Right lobe of liver (tissue), 6 donors: ENCODE measurements around the gene TERC. TPM values are rescaled to one million over a fixed set of nuclear protein-coding genes. Genes with fewer than 3 reads are reported as not detected.
A peak's percentile ranks its signal among the peaks of the same experiment; 100 is the strongest.

ENCODE experiments used
- ATAC-seq, 4 donors: fragments of 200-7000 bp; cut with Tn5 transposase; one replicate each; pipeline ENCODE4 v1.9.1; 2020; ENCODE audit warnings: mild to moderate bottlenecking in 4 of 4, moderate library complexity in 4 of 4
- DNase-seq, 3 donors: peaks; one replicate each; pipeline ENCODE4 v3.0.0-alpha.2; 2020
- H3K27ac ChIP-seq, 3 donors: fragments of 200-600 bp; one replicate each; pipeline ENCODE4 v1.8.0; 2022
- H3K27me3 ChIP-seq, 2 donors: fragments of 200-600 bp; one replicate each; pipeline ENCODE4 v1.8.0; 2022
- H3K36me3 ChIP-seq, 4 donors: fragments of 200-600 bp; sonication (generic) in 1 of 4; one replicate each; pipeline versions ENCODE4 v1.5.1 to v1.8.0; 2017 to 2022; ENCODE audit warnings: control low read depth in 1 of 4
- H3K4me1 ChIP-seq, 4 donors: fragments of 200-600 bp; sonication (generic) in 1 of 4; one replicate each; pipeline versions ENCODE4 v1.5.1 to v1.8.0; 2017 to 2022; ENCODE audit warnings: control low read depth in 1 of 4
- H3K4me3 ChIP-seq, 3 donors: fragments of 200-600 bp; one replicate each; pipeline ENCODE4 v1.8.0; 2022
- H3K9me3 ChIP-seq, 4 donors: fragments of 200-600 bp; sonication (generic) in 1 of 4; one replicate each; pipeline versions ENCODE4 v1.5.1 to v1.8.0; 2017 to 2022; ENCODE audit warnings: control low read depth in 1 of 4
- CTCF ChIP-seq, 4 donors: fragments of 200-600 bp in 3 of 4; fragments of 450-650 bp in 1 of 4; IDR thresholded peaks; one replicate each; pipeline versions ENCODE4 v1.5.1 to v1.8.0; 2016 to 2022; ENCODE audit warnings: antibody characterized with exemption in 4 of 4, mild to moderate bottlenecking in 2 of 4
- POLR2A ChIP-seq: fragments of 450-650 bp; IDR thresholded peaks from one replicate; pipeline ENCODE4 v1.6.1; 2017; ENCODE audit warnings: antibody characterized with exemption, mild to moderate bottlenecking
- WGBS: methylation state at CpG from one replicate; pipeline ENCODE4 v1.1.6; 2018; ENCODE audit warnings: low coverage, low lambda C conversion rate; ENCODE audit not compliant: insufficient coverage; ENCODE audit errors: missing lambda C conversion rate; 5-methylcytosine and 5-hydroxymethylcytosine counted together
- intact Hi-C, 2 donors: fragments of 100-400 bp; cut with DNase I; formaldehyde crosslinking; loops; one replicate each; pipeline versions ENCODE4 v1.11.2 to v1.14.1; 2022
- long read RNA-seq: library from polyadenylated mRNA; unstranded; transcript quantifications from one replicate; pipeline ENCODE4 v2.0.0, GENCODE V29; 2019
- total RNA-seq, 6 experiments: library from RNA; depleted of rRNA in 2 of 6; stranded (reverse); fragments of >200 nt in 2 of 6; fragmentation: NEBNext Ultra II Directional in 3 of 6; extraction: Animal tissue kit (Norgen Biotek cat#: 25700) in 3 of 6; gene quantifications; one replicate each; pipeline versions ENCODE4 v1.1.0 to v1.2.4, GENCODE V29; 2016 to 2023
- donor health status: DM: no; HTN: yes; CAD: no.
- donor health status: DM: no; HTN: no; CAD: no.
- donor health status: DM: no; HTN: no; CAD: no.
- donor health status: DM: no; HTN: yes; CAD: no.
- donor health status: DM: no; HTN: yes; CAD: no.

Gene TERC
- total RNA-seq, result 100 to 1,000 TPM in 2 of 6 experiments, 1 to 10 TPM in 1, not detected in 3; 1.5 to 127 (median 119) TPM
- long read RNA-seq, result 0 reads

- ATAC-seq, result peak; percentile 88 to 95 (median 92)
- TF ChIP-seq POLR2A (peak; percentile 99), CTCF (IDR thresholded peaks at IDR 0.05) (no peak)
- Histone ChIP-seq H3K4me3 (peak within 1 kb of the TSS; percentile 67 to 90 (median 69)), H3K9me3 (no peaks in the 10 kb centered on the region), H3K27me3 (no peaks in the 10 kb centered on the region), H3K36me3 (no peaks in the 10 kb centered on the region), H3K4me1 (no peaks in the 10 kb centered on the region), H3K27ac (peak within 1 kb of the TSS; percentile 93 to 94 (median 93))
- peak; percentile 93 to 95 (median 95) for DNase-seq
- WGBS, result 9% methylated on average over 21 of the region's 42 CpGs
- intact Hi-C loops, result no loop called here
Measured at GRCh38 chr3:169764882-169765612, at the start of gene TERC. Gene TERC, minus strand, starts transcription at chr3:169765060.

GRCh38 chr3:169813757-169814517, 49.1 kb upstream of the TERC start:
- DNase-seq, result peak in 1 of 3 donors; percentile 29
- H3K9me3 ChIP-seq, result no peaks in the 10 kb centered on the region
- H3K27ac ChIP-seq, result no peak overlapping the region
- 55% methylated on average over 6 of the region's 27 CpGs for WGBS
- peaks cover 0 to 8% (median 0%) of the 10 kb centered on the region in 4 donors for H3K4me1 ChIP-seq
- peak overlapping the region; percentile 20 to 44 (median 27) for H3K4me3 ChIP-seq
- H3K36me3 ChIP-seq, result no peaks in the 10 kb centered on the region
- intact Hi-C loops, result no loop called here
- no peaks in the 10 kb centered on the region for H3K27me3 ChIP-seq
- TF ChIP-seq CTCF (IDR thresholded peaks at IDR 0.05), result peak in 3 of 4 donors; percentile 18 to 32 (median 25)
- no peak for TF ChIP-seq POLR2A
- ATAC-seq, result peak; percentile 34 to 47 (median 42)

GRCh38 chr3:169813278-169813677, 48.4 kb upstream of the TERC start:
- ATAC-seq (no peak), DNase-seq (no peak)
- TF ChIP-seq POLR2A, result no peak
- no peak for TF ChIP-seq CTCF (IDR thresholded peaks at IDR 0.05)
- Histone ChIP-seq H3K9me3 (no peaks in the 10 kb centered on the region), H3K27ac (no peak overlapping the region), H3K36me3 (no peaks in the 10 kb centered on the region), H3K27me3 (no peaks in the 10 kb centered on the region), H3K4me3 (peak overlapping the region; percentile 20 to 56 (median 44)), H3K4me1 (peaks cover 0 to 8% (median 0%) of the 10 kb centered on the region in 4 donors)
- intact Hi-C loops, result no loop called here
- 39% methylated on average over 8 of the region's 8 CpGs for WGBS

GRCh38 chr3:169812332-169813235, 47.7 kb upstream of the TERC start, which contains the start of the genes LRRC34 and LRRIQ4:
Gene LRRC34, minus strand, starts transcription at chr3:169812904. Its CDS starts 356 bp downstream, at chr3:169812548.
Gene LRRIQ4, plus strand, starts transcription at chr3:169812870. Its CDS starts 9,052 bp downstream, at chr3:169821922.
- peak within 1 kb of the TSS in 2 of 3 donors; percentile 20 to 55 for H3K27ac ChIP-seq
- WGBS, result 13% methylated on average over 11 of the region's 56 CpGs
- H3K9me3 ChIP-seq, result no peaks in the 10 kb centered on the region
- ATAC-seq, result peak; percentile 83 to 89 (median 88)
- peak within 1 kb of the TSS; percentile 32 to 56 (median 44) for H3K4me3 ChIP-seq
- TF ChIP-seq CTCF (IDR thresholded peaks at IDR 0.05), result no peak
- H3K4me1 ChIP-seq, result peaks cover 0 to 8% (median 0%) of the 10 kb centered on the region in 4 donors
- peak; percentile 70 to 77 (median 75) for DNase-seq
- intact Hi-C loops, result no loop called here
- no peaks in the 10 kb centered on the region for H3K36me3 ChIP-seq
- H3K27me3 ChIP-seq, result no peaks in the 10 kb centered on the region
